Measurements from ENCODE around the gene YPEL2.

The YPEL2 gene

DNA sequence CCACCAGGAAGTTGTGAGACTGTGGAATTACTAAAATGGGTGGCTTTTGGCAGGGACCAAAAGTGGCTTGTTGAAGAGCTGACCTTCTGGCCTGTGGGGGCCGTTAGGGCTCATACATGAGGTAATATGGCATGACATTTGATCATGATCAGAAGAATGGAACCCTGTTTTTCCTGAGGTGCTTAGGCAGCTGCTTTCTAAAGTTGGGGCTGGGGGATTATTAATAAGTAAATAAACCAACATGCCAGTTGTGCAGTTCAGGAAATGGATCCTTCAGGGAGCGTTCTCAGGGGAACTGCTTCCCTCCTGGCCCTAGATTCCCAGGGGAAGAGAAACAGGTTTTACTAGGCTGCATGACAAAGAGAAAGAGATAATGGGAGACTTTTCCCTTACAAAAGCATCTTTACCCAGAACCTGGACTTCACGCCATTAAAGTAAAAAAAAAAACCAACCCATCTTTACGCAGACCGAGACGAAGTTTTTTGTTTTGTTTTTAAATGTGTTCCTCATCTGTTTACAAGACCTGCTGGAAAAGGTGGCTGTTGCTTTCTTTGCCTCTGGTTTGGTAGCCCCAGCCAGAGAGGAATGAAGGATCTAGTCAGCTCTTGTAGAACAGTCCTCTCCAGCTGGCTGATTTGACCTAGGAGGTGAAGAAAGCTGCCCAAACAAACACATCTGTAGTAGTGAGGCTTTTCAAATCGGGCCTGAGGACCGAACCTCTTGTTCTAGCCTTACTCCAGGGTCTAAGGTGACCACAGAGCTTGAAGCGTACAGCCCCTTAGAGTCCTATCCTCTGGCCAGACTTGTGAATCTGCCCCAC, 22.7 kb downstream of the YPEL2 start:
- Mint-ChIP-seq H3K36me3 (ENCODE audit: low read depth) (peaks cover 53% of the 10 kb centered on the region), H3K4me3 (no peak overlapping the region), H3K4me1 (peaks cover 71% of the 10 kb centered on the region), H3K27ac (peak overlapping the region; percentile 95), H3K9me3 (peaks cover 6% of the 10 kb centered on the region), H3K27me3 (ENCODE audit: low read depth, poor library complexity) (peaks cover 7% of the 10 kb centered on the region)
- TF ChIP-seq, protein P1, sequence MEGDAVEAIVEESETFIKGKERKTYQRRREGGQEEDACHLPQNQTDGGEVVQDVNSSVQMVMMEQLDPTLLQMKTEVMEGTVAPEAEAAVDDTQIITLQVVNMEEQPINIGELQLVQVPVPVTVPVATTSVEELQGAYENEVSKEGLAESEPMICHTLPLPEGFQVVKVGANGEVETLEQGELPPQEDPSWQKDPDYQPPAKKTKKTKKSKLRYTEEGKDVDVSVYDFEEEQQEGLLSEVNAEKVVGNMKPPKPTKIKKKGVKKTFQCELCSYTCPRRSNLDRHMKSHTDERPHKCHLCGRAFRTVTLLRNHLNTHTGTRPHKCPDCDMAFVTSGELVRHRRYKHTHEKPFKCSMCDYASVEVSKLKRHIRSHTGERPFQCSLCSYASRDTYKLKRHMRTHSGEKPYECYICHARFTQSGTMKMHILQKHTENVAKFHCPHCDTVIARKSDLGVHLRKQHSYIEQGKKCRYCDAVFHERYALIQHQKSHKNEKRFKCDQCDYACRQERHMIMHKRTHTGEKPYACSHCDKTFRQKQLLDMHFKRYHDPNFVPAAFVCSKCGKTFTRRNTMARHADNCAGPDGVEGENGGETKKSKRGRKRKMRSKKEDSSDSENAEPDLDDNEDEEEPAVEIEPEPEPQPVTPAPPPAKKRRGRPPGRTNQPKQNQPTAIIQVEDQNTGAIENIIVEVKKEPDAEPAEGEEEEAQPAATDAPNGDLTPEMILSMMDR (IDR thresholded peaks at IDR 0.05), result no peak
- no peak for DNase-seq

DNA sequence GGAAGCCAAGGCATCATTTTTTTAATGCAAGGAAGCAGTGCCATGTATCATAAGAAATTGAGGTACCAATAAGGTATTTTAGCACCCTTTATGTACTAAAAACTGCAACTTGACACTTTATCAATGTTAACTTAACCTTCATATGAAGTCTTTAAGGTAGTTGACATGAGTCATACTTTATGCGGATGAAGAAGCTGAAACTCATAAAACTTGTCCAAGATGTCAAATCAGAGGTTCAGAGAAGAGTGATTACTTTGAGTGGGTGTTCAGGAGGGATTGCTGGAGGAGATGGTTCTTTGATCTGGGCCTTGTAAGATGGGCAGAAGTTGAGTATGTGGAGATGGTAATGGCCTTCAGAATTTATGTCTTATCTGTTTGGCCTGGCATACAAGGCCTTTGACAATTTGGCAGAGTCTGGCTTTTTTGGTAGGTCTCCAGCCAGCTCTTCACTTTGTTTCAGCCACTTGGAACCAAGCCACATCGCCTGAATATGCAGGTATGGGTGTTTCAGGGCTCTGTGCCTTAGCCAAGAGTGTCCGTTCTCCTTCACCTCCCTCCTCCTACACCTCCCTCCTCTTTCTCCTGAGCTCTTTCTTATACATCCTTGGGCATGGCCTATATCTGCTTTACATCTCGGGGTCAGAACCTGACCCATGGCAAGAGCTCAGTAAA, 23.7 kb downstream of the YPEL2 start:
- peak overlapping the region; percentile 4 for H3K27ac Mint-ChIP-seq
- H3K36me3 Mint-ChIP-seq (ENCODE audit: low read depth), result peaks cover 54% of the 10 kb centered on the region
- peaks cover 6% of the 10 kb centered on the region for H3K9me3 Mint-ChIP-seq
- DNase-seq, result no peak
- no peak overlapping the region for H3K4me3 Mint-ChIP-seq
- H3K4me1 Mint-ChIP-seq, result peaks cover 65% of the 10 kb centered on the region
- TF ChIP-seq, protein P1 (IDR thresholded peaks at IDR 0.05), result no peak
- peaks cover 7% of the 10 kb centered on the region for H3K27me3 Mint-ChIP-seq (ENCODE audit: low read depth, poor library complexity)

DNA sequence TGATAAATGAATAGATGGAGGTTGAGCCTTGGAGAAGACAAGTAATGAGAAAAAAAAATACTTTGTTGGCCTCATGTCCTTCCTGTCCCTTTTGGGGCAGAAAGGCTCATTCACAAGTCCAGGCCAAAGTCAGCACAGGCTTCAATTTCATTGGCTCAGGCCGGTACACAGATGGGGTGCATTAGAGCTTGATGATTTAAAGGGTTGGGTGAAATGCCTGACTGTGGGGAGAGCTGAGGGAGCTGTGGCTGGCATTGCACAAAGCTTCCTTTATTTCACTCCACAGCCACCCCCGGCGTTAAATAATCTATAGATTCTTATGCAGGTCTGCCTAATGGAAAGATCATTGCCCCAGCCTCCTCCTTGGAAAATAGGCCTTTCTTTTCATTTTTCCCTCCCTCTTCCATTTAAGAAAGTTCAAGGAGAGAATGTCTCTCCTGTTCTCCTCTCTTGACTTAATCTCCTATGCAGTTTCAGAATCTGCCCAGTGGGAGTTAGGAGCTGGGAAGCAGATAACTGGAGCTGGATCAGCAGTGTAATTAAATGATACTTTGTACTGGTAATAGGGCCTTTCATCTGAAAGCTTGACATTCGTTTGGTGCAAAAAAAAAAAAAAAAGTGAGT, 24.4 kb downstream of the YPEL2 start:
- peaks cover 11% of the 10 kb centered on the region for H3K27me3 Mint-ChIP-seq (ENCODE audit: low read depth, poor library complexity)
- H3K9me3 Mint-ChIP-seq, result peaks cover 6% of the 10 kb centered on the region
- peaks cover 65% of the 10 kb centered on the region for H3K4me1 Mint-ChIP-seq
- TF ChIP-seq, protein P1 (IDR thresholded peaks at IDR 0.05), result no peak
- H3K4me3 Mint-ChIP-seq, result no peak overlapping the region
- no peak for DNase-seq
- no peak overlapping the region for H3K27ac Mint-ChIP-seq
- H3K36me3 Mint-ChIP-seq (ENCODE audit: low read depth), result peaks cover 59% of the 10 kb centered on the region

DNA sequence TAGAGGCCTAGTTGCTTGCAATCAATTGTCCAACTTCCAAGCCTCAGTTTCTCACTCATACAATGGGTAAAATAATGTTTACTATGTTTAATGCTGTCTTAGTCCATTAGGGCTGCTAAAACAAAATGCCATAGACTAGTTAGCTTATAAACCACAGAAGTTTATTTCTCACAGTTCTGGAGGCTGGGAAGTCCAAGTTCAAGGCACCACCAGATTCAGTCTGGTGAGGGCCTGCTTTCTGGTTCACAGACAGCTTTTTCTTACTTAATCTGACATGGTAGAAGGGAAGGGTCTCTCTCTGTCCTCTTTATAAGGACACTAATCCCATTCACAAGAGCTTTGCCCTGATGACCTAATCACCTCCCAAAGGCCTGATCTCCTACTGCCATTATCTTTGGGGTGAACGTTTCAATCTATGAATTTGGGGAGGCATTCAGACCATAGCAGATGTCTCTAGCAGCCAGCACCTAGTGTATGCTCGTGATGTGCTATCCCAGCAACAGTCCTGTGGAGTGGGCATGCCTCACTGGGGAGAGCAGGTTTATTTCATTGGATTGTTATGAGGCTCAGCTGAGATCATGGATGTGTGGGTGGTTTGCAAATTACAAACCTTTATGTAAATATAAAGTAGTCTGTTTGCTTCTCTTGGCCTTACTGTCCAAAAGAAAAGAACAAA, 25.2 kb downstream of the YPEL2 start:
- Mint-ChIP-seq H3K27ac (no peak overlapping the region), H3K27me3 (ENCODE audit: low read depth, poor library complexity) (peaks cover 11% of the 10 kb centered on the region), H3K4me1 (peaks cover 67% of the 10 kb centered on the region), H3K9me3 (peaks cover 6% of the 10 kb centered on the region), H3K4me3 (no peak overlapping the region), H3K36me3 (ENCODE audit: low read depth) (peaks cover 59% of the 10 kb centered on the region)
- DNase-seq, result no peak
- TF ChIP-seq, protein P1 (IDR thresholded peaks at IDR 0.05), result no peak

DNA sequence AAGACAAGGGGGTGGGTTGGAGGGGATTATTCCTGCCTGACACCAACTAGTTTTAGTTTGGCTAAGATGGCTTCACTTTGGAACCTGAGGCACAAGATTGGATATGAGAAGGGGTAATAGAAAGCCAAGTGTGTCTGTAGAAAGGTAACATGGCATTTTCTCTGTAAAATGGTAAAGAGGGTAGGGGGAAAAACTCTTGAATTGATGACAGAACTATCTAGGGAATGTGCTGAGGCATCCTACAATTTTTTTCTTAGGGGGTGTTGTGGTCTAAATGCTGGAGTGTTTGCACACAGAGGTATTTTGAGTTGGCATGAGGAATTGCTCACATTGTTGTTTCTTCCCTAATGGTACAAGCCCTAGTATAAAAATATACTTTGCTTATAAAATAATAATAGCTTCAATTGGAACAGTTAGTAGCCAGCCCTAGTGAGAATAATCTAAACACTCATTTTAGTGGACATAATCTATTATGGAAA, 25.8 kb downstream of the YPEL2 start:
- Mint-ChIP-seq H3K27me3 (ENCODE audit: low read depth, poor library complexity) (peaks cover 11% of the 10 kb centered on the region), H3K9me3 (peaks cover 6% of the 10 kb centered on the region), H3K4me1 (peaks cover 67% of the 10 kb centered on the region), H3K36me3 (ENCODE audit: low read depth) (peaks cover 59% of the 10 kb centered on the region), H3K4me3 (no peak overlapping the region), H3K27ac (no peak overlapping the region)
- TF ChIP-seq, protein P1 (IDR thresholded peaks at IDR 0.05), result no peak
- DNase-seq, result no peak

All from nephron progenitor cell (in vitro differentiated cells).